Stimulated activated CD8-positive, alpha-beta memory T cell treated with anti-CD3 and anti-CD28 coated beads, Interleukin-7, amount 100 ng/mL, for 48 hours (primary cell): ENCODE results near the gene TTC34.

Experiments
- DNase-seq, 2 donors: peaks; one replicate each; pipeline ENCODE4 v3.0.0-alpha.2; 2020; ENCODE audit warnings: low read depth in 1 of 2; ENCODE audit errors: extremely low read depth in 1 of 2

Gene TTC34

GRCh38 chr1:2829846-2830615 is 28.5 kb upstream of the TTC34 start:
- no peak for DNase-seq

GRCh38 chr1:2828586-2829250 is 27.2 kb upstream of the TTC34 start:
- no peak for DNase-seq

GRCh38 chr1:2826736-2827292 is 25.3 kb upstream of the TTC34 start:
- no peak for DNase-seq

- DNase-seq, result no peak
Measured at GRCh38 chr1:2826316-2826715, 24.8 kb upstream of the TTC34 start.

DNA sequence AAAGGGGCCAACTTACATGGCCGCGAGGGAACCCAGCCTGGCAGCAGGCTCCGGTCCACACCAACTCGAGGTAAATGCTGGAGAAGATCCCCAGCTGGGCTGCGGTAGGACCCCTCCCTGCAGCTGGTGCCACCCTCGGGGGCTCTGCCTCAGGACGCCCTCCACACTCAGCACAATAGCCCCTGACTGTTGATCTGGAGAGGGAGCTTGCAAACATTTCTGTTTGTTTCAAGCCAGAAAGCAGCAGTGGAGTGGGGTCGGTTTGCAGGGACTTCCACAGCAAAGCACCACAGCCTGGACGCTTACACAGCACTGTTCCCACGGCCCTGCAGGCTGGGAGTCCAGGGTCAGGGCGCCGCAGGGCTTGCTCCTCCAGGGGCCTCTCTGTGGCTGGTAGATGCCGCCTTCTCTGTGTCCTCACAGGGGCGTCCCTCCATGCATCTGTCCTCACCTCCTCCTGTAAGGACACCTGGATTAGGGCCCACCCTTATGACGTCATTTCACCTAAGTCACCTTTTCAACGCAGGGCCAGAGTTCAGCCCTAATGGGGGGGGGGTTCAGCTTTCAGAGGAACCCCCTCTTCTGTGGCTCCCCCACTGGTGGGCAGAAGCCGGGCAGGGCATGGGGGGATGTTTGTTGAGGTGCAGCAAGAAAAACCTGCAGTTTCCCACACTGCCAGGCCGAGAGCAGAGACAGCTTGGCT is 24.1 kb upstream of the TTC34 start:
- DNase-seq, result no peak

DNA sequence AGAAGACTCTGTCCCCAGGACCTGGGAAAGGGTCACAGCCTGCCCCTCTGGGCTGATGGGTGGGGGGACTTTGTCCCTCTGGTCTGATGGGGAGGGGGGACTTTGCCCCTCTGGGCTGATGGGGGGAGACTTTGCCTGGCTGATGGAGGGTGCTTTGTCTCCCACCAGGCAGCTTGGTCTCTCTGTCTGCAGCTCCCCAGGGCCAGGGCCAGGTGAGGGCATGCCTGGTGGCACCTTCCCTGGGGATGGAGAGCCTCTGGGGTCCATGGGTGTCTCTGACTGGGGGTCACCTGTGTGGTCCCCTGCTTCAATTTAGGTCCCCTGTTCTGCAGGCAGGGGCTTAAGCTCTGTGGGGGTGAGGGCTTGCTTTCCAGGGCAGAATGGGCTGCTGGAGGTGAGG is 23.5 kb upstream of the TTC34 start:
- DNase-seq, result no peak

- DNase-seq, result no peak
Measured at GRCh38 chr1:2823921-2824610, 22.6 kb upstream of the TTC34 start.

GRCh38 chr1:2822621-2823145 is 21.2 kb upstream of the TTC34 start:
- no peak for DNase-seq

- DNase-seq, result no peak
Measured at GRCh38 chr1:2821966-2822620, 20.6 kb upstream of the TTC34 start.

GRCh38 chr1:2821373-2821955 is 20.0 kb upstream of the TTC34 start:
- DNase-seq, result no peak

GRCh38 chr1:2820731-2821372 is 19.4 kb upstream of the TTC34 start:
- DNase-seq, result no peak

- no peak for DNase-seq
Measured at GRCh38 chr1:2819831-2820730, 18.6 kb upstream of the TTC34 start.

DNA sequence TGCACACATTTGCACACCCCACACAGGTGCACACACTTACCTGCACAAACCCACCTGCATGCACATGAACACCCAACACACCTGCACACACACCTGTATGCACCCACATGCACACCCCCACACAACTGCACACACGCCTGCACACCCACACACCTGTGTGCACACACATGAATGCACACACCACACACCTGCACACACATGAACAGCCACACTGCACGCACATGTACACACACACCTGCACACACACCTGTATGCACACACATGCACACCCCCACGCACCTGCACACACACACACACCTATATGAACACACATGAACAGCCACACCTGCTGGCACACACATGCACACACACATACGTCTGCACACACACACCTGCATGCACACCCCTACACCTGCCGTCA is 17.9 kb upstream of the TTC34 start:
- no peak for DNase-seq

DNA sequence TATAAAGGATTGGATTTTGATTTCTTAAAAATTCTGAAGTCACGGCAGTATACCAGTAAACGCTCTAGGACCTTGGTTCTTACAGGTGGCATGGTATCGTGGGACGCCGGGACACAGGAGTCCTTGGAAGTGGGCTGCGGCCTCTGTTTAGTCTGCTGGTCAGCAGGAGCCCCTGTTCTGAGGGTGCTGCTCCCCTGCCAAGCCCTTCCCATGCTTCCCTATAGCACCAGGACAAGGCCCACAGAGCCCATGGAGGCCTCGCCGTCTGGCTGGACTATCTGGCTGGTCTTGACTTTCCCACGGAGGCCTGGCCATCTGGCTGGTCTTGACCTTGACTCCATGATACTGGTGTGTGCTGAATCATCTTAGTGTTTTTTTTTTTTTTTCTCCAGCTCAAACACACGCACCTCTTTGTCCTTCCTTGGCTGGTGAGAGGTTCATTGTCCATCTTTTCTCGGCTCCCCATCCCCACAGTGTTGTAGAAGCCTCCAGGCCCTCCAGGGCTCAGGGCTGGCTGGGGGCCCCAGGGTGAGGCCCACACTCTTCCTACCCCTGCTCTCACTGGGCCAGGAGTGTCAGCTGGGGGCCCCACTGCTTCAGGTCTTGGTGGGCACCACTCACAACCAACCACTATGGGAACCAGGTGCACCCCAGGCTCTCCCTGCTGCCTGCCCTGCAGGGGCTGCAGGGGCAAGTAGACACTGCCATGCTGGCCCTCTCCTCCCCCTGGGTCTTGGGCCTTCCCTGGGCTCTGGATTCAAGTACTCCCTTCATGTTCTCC is 16.5 kb upstream of the TTC34 start:
- DNase-seq, result no peak

- DNase-seq, result no peak
Measured at GRCh38 chr1:2816786-2817185, 15.3 kb upstream of the TTC34 start.

DNA sequence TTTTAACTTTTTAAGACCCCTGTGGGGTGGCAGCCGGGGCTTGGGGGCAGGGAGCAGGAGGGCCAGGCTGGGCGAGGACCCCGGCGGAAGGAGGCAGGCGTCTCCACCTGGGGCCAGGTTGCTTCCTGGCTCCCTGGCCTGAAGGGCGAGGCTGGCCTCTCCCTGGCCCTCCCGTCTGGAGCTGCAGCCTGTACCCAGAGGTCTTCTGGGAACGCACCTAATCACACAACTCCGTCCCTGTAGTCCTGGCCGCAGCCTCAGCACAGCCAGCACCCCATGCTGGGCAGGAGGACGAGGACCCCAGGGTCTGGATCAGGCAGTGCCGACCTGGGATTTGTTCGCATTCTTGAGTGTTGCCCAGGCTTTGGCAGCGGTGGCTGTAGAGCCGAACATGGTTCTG is 14.1 kb upstream of the TTC34 start:
- DNase-seq, result no peak

- DNase-seq, result no peak
Measured at GRCh38 chr1:2814511-2815075, 13.1 kb upstream of the TTC34 start.
